CD8-positive, alpha-beta memory T cell (primary cell): Measurements from ENCODE around the gene AGAP1. TPM values are rescaled to one million over a fixed set of nuclear protein-coding genes. Genes with fewer than 3 reads are reported as not detected.

Experiments
- CTCF ChIA-PET: fragments of 350-600 bp; sonication (Branson Sonifier 250); formaldehyde crosslinking; loops from one replicate; lab custom pipeline; 2021; ENCODE audit warnings: antibody characterized with exemption; lab: Charles Lee
- POLR2A ChIA-PET: fragments of 350-600 bp; sonication (Branson Sonifier 250); formaldehyde crosslinking; loops from one replicate; lab custom pipeline; 2021; ENCODE audit warnings: antibody characterized with exemption; lab: Charles Lee
- DNase-seq, 5 donors: peaks; one replicate each; pipeline versions ENCODE4 v3.0.0 to v3.0.0-alpha.2; 2020 to 2022; ENCODE audit warnings: mixed read lengths in 1 of 5
- H3K27ac ChIP-seq: one replicate; pipeline ENCODE4 v1.7.0; 2013; ENCODE audit warnings: low read depth, mild to moderate bottlenecking, low read length, moderate library complexity
- H3K27me3 ChIP-seq: 2 replicates; pipeline ENCODE4 v1.7.0; 2013; ENCODE audit warnings: low read length, mild to moderate bottlenecking; ENCODE audit not compliant: insufficient read depth, poor library complexity, severe bottlenecking
- H3K36me3 ChIP-seq: 2 replicates; pipeline ENCODE4 v1.7.0; 2013; ENCODE audit warnings: mild to moderate bottlenecking, low read length, moderate library complexity; ENCODE audit not compliant: insufficient read depth
- H3K4me1 ChIP-seq: 2 replicates; pipeline ENCODE4 v1.7.0; 2013; ENCODE audit warnings: mild to moderate bottlenecking, low read length, moderate library complexity; ENCODE audit not compliant: insufficient read depth
- H3K4me3 ChIP-seq: 2 replicates; pipeline ENCODE4 v1.7.0; 2013; ENCODE audit warnings: mild to moderate bottlenecking, low read length
- H3K9me3 ChIP-seq: 2 replicates; pipeline ENCODE4 v1.7.0; 2013; ENCODE audit warnings: mild to moderate bottlenecking, low read length
- H3K27ac Mint-ChIP-seq, 8 donors: one replicate each; pipeline ENCODE4 v1.8.0; 2020 to 2021; ENCODE audit warnings: mixed read lengths in 8 of 8, mild to moderate bottlenecking in 6 of 8, inconsistent platforms in 3 of 8, moderate library complexity in 3 of 8
- H3K27me3 Mint-ChIP-seq, 2 donors: one replicate each; pipeline ENCODE4 v1.8.0; 2020 to 2021; ENCODE audit warnings: mixed read lengths in 2 of 2, mild to moderate bottlenecking in 1 of 2, moderate library complexity in 1 of 2
- H3K36me3 Mint-ChIP-seq, 3 donors: one replicate each; pipeline ENCODE4 v1.8.0; 2020 to 2021; ENCODE audit warnings: mixed read lengths in 3 of 3, inconsistent platforms in 1 of 3, mild to moderate bottlenecking in 1 of 3
- H3K4me1 Mint-ChIP-seq, 3 donors: one replicate each; pipeline ENCODE4 v1.8.0; 2020 to 2021; ENCODE audit warnings: mixed read lengths in 3 of 3, inconsistent platforms in 1 of 3, mild to moderate bottlenecking in 1 of 3
- H3K4me3 Mint-ChIP-seq, 7 donors: one replicate each; pipeline ENCODE4 v1.8.0; 2020 to 2021; ENCODE audit warnings: mixed read lengths in 7 of 7, mild to moderate bottlenecking in 6 of 7, moderate library complexity in 4 of 7, inconsistent platforms in 2 of 7
- H3K9me3 Mint-ChIP-seq, 5 donors: one replicate each; pipeline ENCODE4 v1.8.0; 2020 to 2022; ENCODE audit warnings: mixed read lengths in 5 of 5, mild to moderate bottlenecking in 3 of 5, moderate library complexity in 2 of 5, inconsistent platforms in 1 of 5
- polyA plus RNA-seq: library from polyadenylated mRNA; unstranded; fragments of 300-500 nt; fragmentation: Illumina TruSeq; gene quantifications from one replicate; pipeline ENCODE4 v1.2.3, GENCODE V29; 2021
- total RNA-seq, 2 experiments: library from RNA; stranded (reverse); gene quantifications; one replicate each; pipeline ENCODE4 v1.2.3, GENCODE V29; 2021

The AGAP1 gene
- total and polyA plus RNA-seq, 3 experiments from 2014 or later, result 1.2 to 3.3 (median 2.7) TPM

DNA sequence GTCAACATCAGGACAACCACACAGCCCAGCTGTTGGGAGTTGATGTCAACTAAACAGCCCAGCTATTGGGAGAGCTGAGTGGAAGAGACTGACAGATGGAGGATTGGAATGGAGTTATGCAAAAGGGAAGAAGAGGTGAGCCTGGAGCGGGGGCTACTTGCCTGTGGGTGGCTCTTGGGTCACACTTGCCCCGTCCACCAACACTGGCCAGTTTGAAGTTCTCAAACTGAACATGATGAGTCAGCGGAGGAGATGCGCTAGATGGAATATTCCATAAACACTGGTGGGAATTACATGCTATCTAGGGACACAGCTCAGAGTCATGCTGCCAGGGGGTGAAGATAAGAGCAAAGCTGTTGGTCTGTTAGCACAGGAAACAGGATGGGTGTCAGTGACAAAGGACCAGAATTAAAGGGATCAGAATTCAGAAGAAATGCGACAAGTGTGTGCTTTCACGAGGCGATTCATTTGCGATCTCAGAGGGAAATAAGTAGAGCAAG is 33.2 kb upstream of the AGAP1 start:
- H3K4me1 Mint-ChIP-seq, result no peaks in the 10 kb centered on the region
- H3K4me3 ChIP-seq, result no peak overlapping the region
- no peaks in the 10 kb centered on the region for H3K9me3 ChIP-seq
- no peak overlapping the region for H3K4me3 Mint-ChIP-seq
- POLR2A ChIA-PET, result no interaction called here
- CTCF ChIA-PET, result no interaction called here
- DNase-seq, result no peak
- H3K9me3 Mint-ChIP-seq, result peaks cover 0 to 4% (median 0%) of the 10 kb centered on the region in 5 donors
- H3K27me3 Mint-ChIP-seq, result peaks cover 18 to 34% of the 10 kb centered on the region in 2 donors
- H3K27ac ChIP-seq, result peak overlapping the region; percentile 43
- H3K36me3 ChIP-seq, result no peaks in the 10 kb centered on the region
- no peaks in the 10 kb centered on the region for H3K4me1 ChIP-seq
- H3K36me3 Mint-ChIP-seq, result no peaks in the 10 kb centered on the region
- no peaks in the 10 kb centered on the region for H3K27me3 ChIP-seq
- no peak overlapping the region for H3K27ac Mint-ChIP-seq

DNA sequence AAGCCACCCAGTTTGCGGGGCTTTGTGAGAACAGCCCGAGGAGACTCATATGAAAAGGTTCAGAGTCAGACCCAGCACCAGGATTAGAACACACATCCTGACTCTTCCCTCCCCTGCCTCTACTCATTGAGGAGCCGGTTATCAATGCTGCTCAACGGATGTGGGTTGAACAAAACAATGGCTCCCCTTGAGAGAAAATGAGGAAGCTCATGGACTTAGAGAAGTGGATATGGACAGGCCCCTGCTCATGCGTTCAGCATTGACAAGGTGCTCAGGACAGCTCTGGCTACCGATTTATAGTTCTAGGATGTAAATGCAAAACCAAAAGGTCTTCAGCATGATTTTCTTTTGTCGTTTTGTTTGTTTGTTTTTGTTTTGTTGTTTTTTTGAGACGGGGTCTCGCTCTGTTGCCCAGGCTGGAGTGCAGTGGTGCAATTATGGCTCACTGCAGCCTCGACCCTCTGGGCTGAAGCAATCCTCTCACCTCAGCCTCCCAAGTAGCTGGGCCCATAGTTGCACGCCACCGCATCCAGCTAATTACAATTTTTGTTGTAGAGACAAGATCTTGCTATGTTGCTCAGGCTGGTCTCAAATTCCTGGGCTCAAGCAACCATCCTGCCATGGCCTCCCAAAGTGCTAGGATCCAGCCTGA is 32.0 kb upstream of the AGAP1 start:
- Mint-ChIP-seq H3K9me3 (peaks cover 0 to 4% (median 0%) of the 10 kb centered on the region in 5 donors), H3K27me3 (peaks cover 18 to 34% of the 10 kb centered on the region in 2 donors), H3K4me1 (no peaks in the 10 kb centered on the region), H3K27ac (no peak overlapping the region), H3K36me3 (no peaks in the 10 kb centered on the region), H3K4me3 (no peak overlapping the region)
- peak overlapping the region; percentile 43 for H3K27ac ChIP-seq
- H3K9me3 ChIP-seq, result no peaks in the 10 kb centered on the region
- DNase-seq, result no peak
- H3K4me3 ChIP-seq, result no peak overlapping the region
- POLR2A ChIA-PET, result no interaction called here
- CTCF ChIA-PET, result no interaction called here
- no peaks in the 10 kb centered on the region for H3K4me1 ChIP-seq
- no peaks in the 10 kb centered on the region for H3K27me3 ChIP-seq
- H3K36me3 ChIP-seq, result no peaks in the 10 kb centered on the region

DNA sequence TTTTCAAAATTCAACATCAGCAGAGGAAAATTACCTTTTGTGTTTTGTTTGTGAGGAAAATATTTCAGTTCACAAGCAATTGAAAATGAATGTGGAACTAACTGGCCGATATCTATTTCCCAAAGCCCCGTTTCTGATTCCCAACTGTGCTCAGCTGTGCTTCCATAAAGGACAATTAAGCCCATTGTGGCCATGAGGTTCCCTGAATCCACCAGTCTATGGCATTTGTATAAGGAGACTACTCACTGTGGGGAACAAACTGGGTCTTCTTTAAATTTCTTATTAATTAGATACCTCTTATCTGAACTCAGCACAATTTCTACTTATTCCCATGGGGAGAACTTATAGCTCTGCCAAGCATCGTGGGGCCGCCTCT is 31.4 kb upstream of the AGAP1 start:
- Mint-ChIP-seq H3K36me3 (no peaks in the 10 kb centered on the region), H3K27me3 (peaks cover 21 to 34% of the 10 kb centered on the region in 2 donors), H3K27ac (no peak overlapping the region), H3K4me1 (no peaks in the 10 kb centered on the region), H3K9me3 (peaks cover 0 to 4% (median 0%) of the 10 kb centered on the region in 5 donors), H3K4me3 (no peak overlapping the region)
- Histone ChIP-seq H3K27ac (no peak overlapping the region), H3K36me3 (no peaks in the 10 kb centered on the region), H3K9me3 (no peaks in the 10 kb centered on the region), H3K4me3 (no peak overlapping the region), H3K27me3 (no peaks in the 10 kb centered on the region), H3K4me1 (no peaks in the 10 kb centered on the region)
- DNase-seq, result no peak
- CTCF ChIA-PET, result interaction anchor here (1.1 kb wide), 1 partner anchor 8 kb away, joined by 3 read pairs; no protein-coding TSS in a partner anchor
- POLR2A ChIA-PET, result no interaction called here

GRCh38 chr2:235463893-235464292 is 29.9 kb upstream of the AGAP1 start:
- H3K27ac ChIP-seq, result no peak overlapping the region
- Mint-ChIP-seq H3K4me1 (no peaks in the 10 kb centered on the region), H3K9me3 (peaks cover 0 to 4% (median 0%) of the 10 kb centered on the region in 5 donors), H3K27me3 (peaks cover 22 to 34% of the 10 kb centered on the region in 2 donors), H3K27ac (no peak overlapping the region), H3K36me3 (no peaks in the 10 kb centered on the region), H3K4me3 (no peak overlapping the region)
- H3K27me3 ChIP-seq, result no peaks in the 10 kb centered on the region
- DNase-seq, result no peak
- H3K4me1 ChIP-seq, result no peaks in the 10 kb centered on the region
- ChIA-PET CTCF (no interaction called here), POLR2A (no interaction called here)
- no peaks in the 10 kb centered on the region for H3K9me3 ChIP-seq
- H3K36me3 ChIP-seq, result no peaks in the 10 kb centered on the region
- H3K4me3 ChIP-seq, result no peak overlapping the region

DNA sequence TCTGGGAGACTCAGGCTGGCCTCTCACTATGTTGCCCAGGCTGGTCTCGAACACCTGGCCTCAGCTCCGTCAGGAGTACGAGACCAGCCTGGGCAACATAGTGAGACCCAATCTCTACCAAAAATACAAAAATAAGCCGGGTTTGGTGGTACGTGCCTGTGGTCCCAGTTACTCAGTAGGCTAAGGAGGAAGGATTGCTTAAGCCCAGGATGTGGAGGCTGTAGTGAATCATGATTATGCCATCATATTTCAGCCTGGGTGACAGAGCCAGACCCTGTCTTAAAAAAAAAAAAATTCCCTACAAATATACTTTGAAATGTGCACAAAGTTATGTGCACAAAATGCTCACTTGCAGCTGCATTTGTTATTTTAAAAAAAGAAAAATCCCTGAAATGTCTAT is 26.3 kb upstream of the AGAP1 start:
- POLR2A ChIA-PET, result no interaction called here
- H3K4me1 ChIP-seq, result no peaks in the 10 kb centered on the region
- Mint-ChIP-seq H3K36me3 (no peaks in the 10 kb centered on the region), H3K4me3 (no peak overlapping the region), H3K27me3 (peaks cover 17 to 18% of the 10 kb centered on the region in 2 donors), H3K4me1 (no peaks in the 10 kb centered on the region), H3K27ac (no peak overlapping the region), H3K9me3 (peaks cover 0 to 5% (median 0%) of the 10 kb centered on the region in 5 donors)
- CTCF ChIA-PET, result no interaction called here
- no peak overlapping the region for H3K4me3 ChIP-seq
- no peaks in the 10 kb centered on the region for H3K27me3 ChIP-seq
- no peaks in the 10 kb centered on the region for H3K36me3 ChIP-seq
- no peak for DNase-seq
- H3K9me3 ChIP-seq, result no peaks in the 10 kb centered on the region
- no peak overlapping the region for H3K27ac ChIP-seq

DNA sequence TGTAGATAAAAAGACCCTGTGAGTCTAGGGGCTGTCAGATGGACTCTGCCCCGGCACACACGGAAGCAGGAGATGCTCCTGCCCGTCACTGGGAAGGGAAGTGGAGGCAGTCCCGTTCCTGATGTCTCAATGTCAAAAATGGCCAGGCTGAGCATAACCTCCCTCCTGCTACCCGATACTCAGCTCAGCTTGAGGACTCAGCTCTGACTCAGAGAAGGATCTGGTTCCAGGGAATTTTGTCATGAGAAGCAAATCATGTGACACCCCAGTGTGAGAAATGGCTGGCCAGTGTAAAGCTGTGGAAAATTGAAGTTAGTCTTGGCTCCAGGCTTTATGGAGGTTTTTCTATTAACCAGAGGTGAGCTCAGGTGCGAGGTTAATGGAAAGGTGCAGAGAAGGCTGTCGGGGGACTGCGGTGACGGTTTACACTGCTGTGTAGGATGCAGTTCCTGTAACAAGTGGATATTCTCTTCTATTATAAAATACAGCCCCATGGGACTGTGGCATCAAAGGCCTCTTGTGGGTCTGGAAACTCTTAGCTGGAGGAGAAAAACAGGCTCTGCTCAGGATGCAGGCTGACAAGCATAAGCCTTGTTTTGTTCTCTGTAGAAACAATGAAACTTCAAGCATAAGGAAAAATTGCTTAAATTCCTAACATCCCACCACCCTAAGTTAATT is 24.7 kb upstream of the AGAP1 start:
- Mint-ChIP-seq H3K27me3 (peaks cover 9 to 18% of the 10 kb centered on the region in 2 donors), H3K9me3 (peaks cover 0 to 2% (median 0%) of the 10 kb centered on the region in 5 donors), H3K4me1 (no peaks in the 10 kb centered on the region), H3K4me3 (no peak overlapping the region), H3K27ac (no peak overlapping the region), H3K36me3 (no peaks in the 10 kb centered on the region)
- Histone ChIP-seq H3K4me1 (no peaks in the 10 kb centered on the region), H3K9me3 (no peaks in the 10 kb centered on the region), H3K27me3 (no peaks in the 10 kb centered on the region), H3K36me3 (no peaks in the 10 kb centered on the region), H3K4me3 (no peak overlapping the region), H3K27ac (no peak overlapping the region)
- no peak for DNase-seq
- ChIA-PET CTCF (no interaction called here), POLR2A (no interaction called here)

GRCh38 chr2:235471186-235471747 is 22.6 kb upstream of the AGAP1 start:
- H3K36me3 ChIP-seq, result no peaks in the 10 kb centered on the region
- ChIA-PET CTCF (no interaction called here), POLR2A (no interaction called here)
- H3K4me3 ChIP-seq, result no peak overlapping the region
- Mint-ChIP-seq H3K27me3 (peaks cover 7 to 15% of the 10 kb centered on the region in 2 donors), H3K36me3 (no peaks in the 10 kb centered on the region), H3K4me3 (no peak overlapping the region), H3K9me3 (peaks cover 0 to 10% (median 8%) of the 10 kb centered on the region in 5 donors), H3K27ac (no peak overlapping the region), H3K4me1 (peaks cover 0 to 4% (median 0%) of the 10 kb centered on the region in 3 donors)
- no peaks in the 10 kb centered on the region for H3K9me3 ChIP-seq
- H3K27me3 ChIP-seq, result no peaks in the 10 kb centered on the region
- H3K4me1 ChIP-seq, result no peaks in the 10 kb centered on the region
- no peak overlapping the region for H3K27ac ChIP-seq
- DNase-seq, result no peak

DNA sequence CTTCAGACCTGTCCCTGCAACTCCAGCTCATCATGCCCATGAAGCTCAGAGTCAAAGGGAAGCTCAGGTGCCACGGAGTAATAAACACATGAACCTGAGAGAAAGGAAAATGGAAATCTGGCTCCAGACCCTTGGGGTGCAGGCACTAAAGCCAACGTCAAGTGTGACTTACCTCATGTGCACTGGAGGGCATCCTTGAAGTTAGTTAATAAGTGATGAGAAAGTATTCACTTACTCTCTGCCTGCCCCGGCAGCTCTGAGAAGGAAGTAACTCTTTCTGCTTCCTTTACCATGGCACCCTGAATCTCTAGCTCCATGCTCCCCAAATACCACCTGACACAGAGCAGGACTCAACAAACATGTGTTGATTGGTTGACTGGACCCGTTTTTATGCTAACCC is 21.4 kb upstream of the AGAP1 start:
- Mint-ChIP-seq H3K36me3 (no peaks in the 10 kb centered on the region), H3K27me3 (peaks cover 8 to 16% of the 10 kb centered on the region in 2 donors), H3K4me1 (peaks cover 0 to 4% (median 0%) of the 10 kb centered on the region in 3 donors), H3K4me3 (no peak overlapping the region), H3K9me3 (peaks cover 0 to 11% (median 9%) of the 10 kb centered on the region in 5 donors), H3K27ac (no peak overlapping the region)
- no peaks in the 10 kb centered on the region for H3K27me3 ChIP-seq
- no peak for DNase-seq
- H3K36me3 ChIP-seq, result no peaks in the 10 kb centered on the region
- H3K4me1 ChIP-seq, result no peaks in the 10 kb centered on the region
- H3K27ac ChIP-seq, result no peak overlapping the region
- CTCF ChIA-PET, result no interaction called here
- H3K9me3 ChIP-seq, result no peaks in the 10 kb centered on the region
- no peak overlapping the region for H3K4me3 ChIP-seq
- POLR2A ChIA-PET, result no interaction called here
